CD4-positive, alpha-beta T cell treated with Interleukin-15 for 4 hours (primary cell): ENCODE measurements around the gene SLC16A5.
A peak's percentile ranks its signal among the peaks of the same experiment; 100 is the strongest.
"Not testable (repeated sequence)": the region's sequence is repeated elsewhere in the genome, so short reads cannot be mapped to it uniquely, and the experiment has no call there.

Experiments
- DNase-seq: peaks from one replicate; pipeline ENCODE4 v3.0.0-alpha.2; 2020; ENCODE audit warnings: low spot score

Gene SLC16A5

GRCh38 chr17:75087558-75088453 lies at the start of gene SLC16A5:
Gene SLC16A5 (plus strand): TSS chr17:75087954. CDS start chr17:75093637, 5,683 bp downstream.
- peak; percentile 39 for DNase-seq

- no peak for DNase-seq
These were observed 48.5 kb upstream of the SLC16A5 start for GRCh38 chr17:75039238-75039637.

GRCh38 chr17:75041656-75042280 lies 46.0 kb upstream of the SLC16A5 start:
- no peak for DNase-seq

- DNase-seq: not testable (repeated sequence)
These were observed 44.0 kb upstream of the SLC16A5 start for GRCh38 chr17:75043789-75044188.

- DNase-seq: no peak
These were observed 43.0 kb upstream of the SLC16A5 start for GRCh38 chr17:75044716-75045115.

GRCh38 chr17:75045946-75046406 lies 41.8 kb upstream of the SLC16A5 start:
- DNase-seq: not testable (repeated sequence)

GRCh38 chr17:75046407-75047289 lies 41.1 kb upstream of the SLC16A5 start, which contains the start of the genes ATP5PD and KCTD2:
Gene ATP5PD (minus strand): TSS chr17:75046969. CDS start chr17:75042650, 4,319 bp downstream.
Gene KCTD2 (plus strand): TSS chr17:75047225. CDS start chr17:75047251, 26 bp downstream.
- peak; percentile 96 for DNase-seq

GRCh38 chr17:75047398-75048098 lies 40.2 kb upstream of the SLC16A5 start:
- no peak for DNase-seq

- DNase-seq: no peak
These were observed 39.4 kb upstream of the SLC16A5 start for GRCh38 chr17:75048249-75048878.

GRCh38 chr17:75049057-75049456 lies 38.7 kb upstream of the SLC16A5 start:
- DNase-seq: no peak

GRCh38 chr17:75049706-75050105 lies 38.0 kb upstream of the SLC16A5 start:
- DNase-seq: no peak

- no peak for DNase-seq
These were observed 35.8 kb upstream of the SLC16A5 start for GRCh38 chr17:75051941-75052340.

- DNase-seq: no peak
These were observed 28.1 kb upstream of the SLC16A5 start for GRCh38 chr17:75059369-75060345.

- DNase-seq: no peak
These were observed 27.2 kb upstream of the SLC16A5 start for GRCh38 chr17:75060434-75061054.

- DNase-seq: no peak
These were observed 26.7 kb upstream of the SLC16A5 start for GRCh38 chr17:75061055-75061438.

GRCh38 chr17:75061618-75062017 lies 26.1 kb upstream of the SLC16A5 start:
- DNase-seq: no peak

GRCh38 chr17:75063201-75063600 lies 24.6 kb upstream of the SLC16A5 start:
- no peak for DNase-seq

- DNase-seq: no peak
These were observed 24.1 kb upstream of the SLC16A5 start for GRCh38 chr17:75063626-75064025.

- DNase-seq: no peak
These were observed 23.7 kb upstream of the SLC16A5 start for GRCh38 chr17:75064040-75064439.
